GM12878 (cell line): ENCODE data around the gene NPHS1. TPM values are rescaled to one million over a fixed set of nuclear protein-coding genes. Genes with fewer than 3 reads are reported as not detected.

ENCODE experiments used
- ATAC-seq: fragments of 200-7000 bp; cut with Tn5 transposase; 3 replicates; pipeline ENCODE4 v1.9.1; 2020; ENCODE audit warnings: mild to moderate bottlenecking, moderate library complexity
- BruUV-seq: library from RNA; stranded (reverse); fragments of 400-500 nt; replicated peaks from 2 replicates; lab custom pipeline; 2021; lab: Mats Ljungman, UMichigan
- CTCF ChIA-PET: fragments of 300-600 bp; sonication (Branson Sonifier 250); formaldehyde crosslinking; extraction: SDS; loops from one replicate; lab custom pipeline; 2021; ENCODE audit warnings: inconsistent platforms; lab: Yijun Ruan, JAX
- POLR2A ChIA-PET: fragments of 350-600 bp; formaldehyde crosslinking; extraction: SDS; loops from one replicate; lab custom pipeline; 2021; ENCODE audit warnings: inconsistent platforms; lab: Charles Lee
- RAD21 ChIA-PET: fragments of 300-600 bp; sonication (Branson Sonifier 250); formaldehyde crosslinking; loops from one replicate; lab custom pipeline; 2023; ENCODE audit warnings: antibody characterized with exemption; ENCODE audit not compliant: unreplicated experiment; lab: Charles Lee
- SMC1A ChIA-PET: fragments of 300-600 bp; sonication (Branson Sonifier 250); formaldehyde crosslinking; loops from one replicate; lab custom pipeline; 2023; ENCODE audit not compliant: unreplicated experiment, uncharacterized antibody; lab: Charles Lee
- DNase-seq: peaks from one replicate; pipeline ENCODE4 v3.0.0-alpha.2; 2011; ENCODE audit warnings: low read depth, low spot score
- FAIRE-seq: peaks from 3 replicates; lab custom pipeline; 2011; peaks lifted over from hg19 to GRCh38; lab: Jason Lieb, UNC
- H2AFZ ChIP-seq: 2 replicates; pipeline ENCODE4 v1.6.0; 2011; ENCODE audit warnings: low read depth, low read length, control low read depth; ENCODE audit not compliant: control insufficient read depth
- H3K27ac ChIP-seq: 2 replicates; pipeline ENCODE4 v1.5.1; 2011; ENCODE audit warnings: control low read depth; ENCODE audit not compliant: control insufficient read depth, insufficient read depth
- H3K27me3 ChIP-seq, 2 experiments: replicated peaks in 1 of 2; 2 replicates each; pipeline versions ENCODE4 v1.6.0 to v1.6.1; 2011; ENCODE audit warnings: low read length in 1 of 2; ENCODE audit not compliant: control insufficient read depth in 2 of 2, insufficient read depth in 2 of 2
- H3K36me3 ChIP-seq, 2 experiments: 2 replicates each; pipeline ENCODE4 v1.5.1; 2011; ENCODE audit warnings: low read length in 1 of 2; ENCODE audit not compliant: control insufficient read depth in 2 of 2, insufficient read depth in 2 of 2
- H3K4me1 ChIP-seq: 2 replicates; pipeline ENCODE4 v1.6.1; 2011; ENCODE audit warnings: mild to moderate bottlenecking, low read length, moderate library complexity, mixed read lengths; ENCODE audit not compliant: control insufficient read depth, insufficient read depth
- H3K4me2 ChIP-seq: 2 replicates; pipeline ENCODE4 v1.6.0; 2011; ENCODE audit warnings: control low read depth; ENCODE audit not compliant: control insufficient read depth, insufficient read depth
- H3K4me3 ChIP-seq: fragments of 200-600 bp; sonication (generic); 2 replicates; pipeline ENCODE4 v1.5.1; 2016
- H3K79me2 ChIP-seq: 2 replicates; pipeline ENCODE4 v1.6.0; 2011; ENCODE audit warnings: low read length; ENCODE audit not compliant: control insufficient read depth, insufficient read depth
- H3K9ac ChIP-seq: 2 replicates; pipeline ENCODE4 v1.8.0; 2011; ENCODE audit warnings: low read length, control low read depth, mixed read lengths; ENCODE audit not compliant: control insufficient read depth, insufficient read depth
- H3K9me3 ChIP-seq: replicated peaks from 3 replicates; pipeline ENCODE4 v1.5.1; 2011; ENCODE audit warnings: mild to moderate bottlenecking, low read length; ENCODE audit not compliant: control insufficient read depth, insufficient read depth
- H4K20me1 ChIP-seq: 2 replicates; pipeline ENCODE4 v1.6.0; 2011; ENCODE audit not compliant: control insufficient read depth, insufficient read depth
- ASH2L ChIP-seq: fragments of 300-600, 200-600 bp; sonication (generic); IDR thresholded peaks from 2 replicates; pipeline ENCODE4 v1.6.1; 2017; ENCODE audit warnings: low read depth, mild to moderate bottlenecking, borderline replicate concordance
- CBFB ChIP-seq: IDR thresholded peaks from 2 replicates; pipeline ENCODE4 v1.6.1; 2016; ENCODE audit warnings: antibody characterized with exemption, low read depth
- CHD1 ChIP-seq: IDR thresholded peaks from 2 replicates; pipeline ENCODE4 v1.6.1; 2012; ENCODE audit warnings: low read depth, low read length, improper control_type of control experiment
- HCFC1 ChIP-seq: fragments of 150-350 bp; IDR thresholded peaks from 2 replicates; pipeline ENCODE4 v1.6.1; 2014; ENCODE audit warnings: low read length
- POLR2AphosphoS2 ChIP-seq: IDR thresholded peaks from 2 replicates; pipeline ENCODE4 v1.6.1; 2011; ENCODE audit warnings: low read depth, mild to moderate bottlenecking, low read length, improper control_type of control experiment, moderate library complexity
- ZNF687 ChIP-seq: fragments of 450-650 bp; IDR thresholded peaks from 2 replicates; pipeline ENCODE4 v1.6.1; 2017; ENCODE audit warnings: mild to moderate bottlenecking, moderate library complexity
- ZSCAN29 ChIP-seq: fragments of 450-650 bp; IDR thresholded peaks from 2 replicates; pipeline ENCODE4 v1.6.1; 2017; ENCODE audit warnings: mild to moderate bottlenecking, moderate library complexity
- WGBS: methylation state at CpG from one replicate; pipeline ENCODE4 v1.1.6; 2016; ENCODE audit warnings: low lambda C conversion rate; ENCODE audit not compliant: insufficient replicate concordance, insufficient coverage; ENCODE audit errors: missing lambda C conversion rate; 5-methylcytosine and 5-hydroxymethylcytosine counted together
- in situ Hi-C: fragments of 300-500 bp; cut with MboI; formaldehyde crosslinking; loops from 9 replicates; pipeline ENCODE4 v1.14.3; 2018; ENCODE audit warnings: mixed read lengths
- intact Hi-C: fragments of 100-400 bp; cut with micrococcal nuclease; formaldehyde crosslinking; loops from one replicate; pipeline ENCODE4 v1.14.2; 2022; ENCODE audit not compliant: unreplicated experiment
- polyA plus RNA-seq, 11 experiments: library from polyadenylated mRNA; depleted of rRNA in 4 of 11; unstranded in 6 of 11; stranded (reverse) in 5 of 11; fragments of >200 nt; fragmentation: Nextera tagmentation in 4 of 11; fragmentation: Illumina TruSeq in 1 of 11; extraction: Ambion mirVana in 4 of 11; extraction: Trizol in 1 of 11; gene quantifications; 1 replicate in 1 of 11; 2 replicates in 10 of 11; pipeline versions ENCODE4 v1.2.1 to v1.2.3, GENCODE V29; 2011 to 2016; ENCODE audit warnings: inconsistent platforms in 2 of 11, missing spikeins in 2 of 11, low read depth in 1 of 11
- total RNA-seq, 4 experiments: library from RNA; depleted of rRNA in 3 of 4; stranded (reverse); fragments of >200 nt in 3 of 4; fragmentation: Illumina TruSeq in 1 of 4; extraction: Trizol in 1 of 4; gene quantifications; 2 replicates each; pipeline versions ENCODE4 v1.2.1 to v1.2.3, GENCODE V29; 2013 to 2021
- TF ChIP-seq, protein P1 (sequence below): fragments of 450-650 bp; IDR thresholded peaks from 2 replicates; pipeline ENCODE4 v1.6.1; 2017; ENCODE audit warnings: mild to moderate bottlenecking, low read depth, inconsistent platforms; ENCODE audit not compliant: poor library complexity, severe bottlenecking

NPHS1 gene
- total and polyA plus RNA-seq, 10 of the 15 experiments (the other 5 are each of a cell fraction or from before 2014, with no cell fraction given), result not detected

GRCh38 chr19:35792888-35793287 is 59.4 kb downstream of the NPHS1 start (continued):
- TF ChIP-seq ZNF687, result no peak

DNA sequence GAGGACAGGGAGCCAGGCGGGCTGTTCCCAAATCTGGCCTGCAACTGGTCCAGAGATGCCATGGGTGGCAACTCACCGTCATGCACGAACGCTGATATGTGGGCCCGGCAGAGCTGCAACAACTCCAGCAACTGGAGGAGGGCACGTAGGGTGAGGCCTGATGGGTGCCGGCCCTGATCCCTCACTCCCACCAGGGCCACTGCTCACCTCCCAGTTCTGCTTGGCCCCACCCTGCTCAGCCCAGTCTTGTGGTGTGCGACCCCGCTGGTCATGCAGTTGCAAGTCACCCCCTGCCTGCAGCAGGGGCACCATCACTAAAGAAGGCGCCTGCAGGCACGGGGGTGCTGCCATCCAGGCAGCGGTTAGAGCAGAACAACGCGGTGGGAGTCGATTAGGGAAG is 60.0 kb downstream of the NPHS1 start:
- TF ChIP-seq ASH2L, result no peak
- TF ChIP-seq, protein P1, sequence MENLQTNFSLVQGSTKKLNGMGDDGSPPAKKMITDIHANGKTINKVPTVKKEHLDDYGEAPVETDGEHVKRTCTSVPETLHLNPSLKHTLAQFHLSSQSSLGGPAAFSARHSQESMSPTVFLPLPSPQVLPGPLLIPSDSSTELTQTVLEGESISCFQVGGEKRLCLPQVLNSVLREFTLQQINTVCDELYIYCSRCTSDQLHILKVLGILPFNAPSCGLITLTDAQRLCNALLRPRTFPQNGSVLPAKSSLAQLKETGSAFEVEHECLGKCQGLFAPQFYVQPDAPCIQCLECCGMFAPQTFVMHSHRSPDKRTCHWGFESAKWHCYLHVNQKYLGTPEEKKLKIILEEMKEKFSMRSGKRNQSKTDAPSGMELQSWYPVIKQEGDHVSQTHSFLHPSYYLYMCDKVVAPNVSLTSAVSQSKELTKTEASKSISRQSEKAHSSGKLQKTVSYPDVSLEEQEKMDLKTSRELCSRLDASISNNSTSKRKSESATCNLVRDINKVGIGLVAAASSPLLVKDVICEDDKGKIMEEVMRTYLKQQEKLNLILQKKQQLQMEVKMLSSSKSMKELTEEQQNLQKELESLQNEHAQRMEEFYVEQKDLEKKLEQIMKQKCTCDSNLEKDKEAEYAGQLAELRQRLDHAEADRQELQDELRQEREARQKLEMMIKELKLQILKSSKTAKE, result no peak
- no peak for TF ChIP-seq HCFC1
- no peak for TF ChIP-seq POLR2AphosphoS2
- no peak for TF ChIP-seq ZSCAN29
- TF ChIP-seq CHD1, result no peak
- no peak for TF ChIP-seq CBFB
- H3K4me2 ChIP-seq, result no peak overlapping the region
- ChIA-PET RAD21 (no interaction called here), POLR2A (no interaction called here), CTCF (no interaction called here), SMC1A (no interaction called here)
- H4K20me1 ChIP-seq, result no peaks in the 10 kb centered on the region
- in situ Hi-C loops, result no loop called here
- ATAC-seq (no peak), FAIRE-seq (no peak), DNase-seq (no peak)
- peaks cover 0 to 2% of the 10 kb centered on the region in 2 experiments; a peak in 1 of 4 replicates for H3K27me3 ChIP-seq
- no peaks in the 10 kb centered on the region for H3K36me3 ChIP-seq
- no TSS peak for BruUV-seq
- intact Hi-C loops, result no loop called here
- H3K9ac ChIP-seq, result no peak overlapping the region
- H2AFZ ChIP-seq, result no peak overlapping the region
- no peaks in the 10 kb centered on the region for H3K4me1 ChIP-seq
- H3K4me3 ChIP-seq, result no peak overlapping the region
- WGBS, result 56% methylated on average over 14 of the region's 15 CpGs
- H3K9me3 ChIP-seq, result no peaks in the 10 kb centered on the region
- no peaks in the 10 kb centered on the region for H3K79me2 ChIP-seq
- no peak overlapping the region for H3K27ac ChIP-seq
